22Rv1 (cell line): ENCODE data around the gene SALL2.
"Not testable (repeated sequence)": the region's sequence is repeated elsewhere in the genome, so short reads cannot be mapped to it uniquely, and the experiment has no call there.

Source experiments
- H3K27ac ChIP-seq: fragments of 450-650 bp; 2 replicates; pipeline ENCODE4 v1.5.1; 2017
- ZFX ChIP-seq: fragments of 450-650 bp; IDR thresholded peaks from 2 replicates; pipeline ENCODE4 v1.6.1; 2017; ENCODE audit warnings: antibody characterized with exemption, borderline replicate concordance
- TF ChIP-seq, protein P1 (sequence below): fragments of 450-650 bp; IDR thresholded peaks from 2 replicates; pipeline ENCODE4 v1.5.1; 2017; ENCODE audit warnings: mild to moderate bottlenecking

SALL2 gene

DNA sequence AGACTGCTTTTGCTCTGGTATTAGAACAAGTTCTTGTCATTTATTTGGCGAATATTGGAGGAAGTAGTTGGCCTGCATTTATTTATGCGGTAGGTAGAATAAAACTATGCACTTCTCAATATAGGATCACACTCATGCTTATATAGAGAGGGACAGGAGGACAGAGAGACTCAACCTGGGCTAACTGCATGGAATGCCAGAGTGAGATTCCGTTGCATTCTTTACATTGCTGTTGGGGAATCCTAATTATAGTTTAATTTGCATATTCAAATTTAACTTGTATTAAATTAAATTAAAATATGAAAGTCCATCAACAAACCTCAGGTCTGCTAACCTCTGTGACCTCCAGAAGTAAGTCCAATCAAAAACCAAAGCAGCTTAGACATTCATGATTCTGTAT lies 27.1 kb upstream of the SALL2 start:
- no peak overlapping the region for H3K27ac ChIP-seq
- TF ChIP-seq ZFX: no peak
- TF ChIP-seq, protein P1, sequence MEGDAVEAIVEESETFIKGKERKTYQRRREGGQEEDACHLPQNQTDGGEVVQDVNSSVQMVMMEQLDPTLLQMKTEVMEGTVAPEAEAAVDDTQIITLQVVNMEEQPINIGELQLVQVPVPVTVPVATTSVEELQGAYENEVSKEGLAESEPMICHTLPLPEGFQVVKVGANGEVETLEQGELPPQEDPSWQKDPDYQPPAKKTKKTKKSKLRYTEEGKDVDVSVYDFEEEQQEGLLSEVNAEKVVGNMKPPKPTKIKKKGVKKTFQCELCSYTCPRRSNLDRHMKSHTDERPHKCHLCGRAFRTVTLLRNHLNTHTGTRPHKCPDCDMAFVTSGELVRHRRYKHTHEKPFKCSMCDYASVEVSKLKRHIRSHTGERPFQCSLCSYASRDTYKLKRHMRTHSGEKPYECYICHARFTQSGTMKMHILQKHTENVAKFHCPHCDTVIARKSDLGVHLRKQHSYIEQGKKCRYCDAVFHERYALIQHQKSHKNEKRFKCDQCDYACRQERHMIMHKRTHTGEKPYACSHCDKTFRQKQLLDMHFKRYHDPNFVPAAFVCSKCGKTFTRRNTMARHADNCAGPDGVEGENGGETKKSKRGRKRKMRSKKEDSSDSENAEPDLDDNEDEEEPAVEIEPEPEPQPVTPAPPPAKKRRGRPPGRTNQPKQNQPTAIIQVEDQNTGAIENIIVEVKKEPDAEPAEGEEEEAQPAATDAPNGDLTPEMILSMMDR: no peak

DNA sequence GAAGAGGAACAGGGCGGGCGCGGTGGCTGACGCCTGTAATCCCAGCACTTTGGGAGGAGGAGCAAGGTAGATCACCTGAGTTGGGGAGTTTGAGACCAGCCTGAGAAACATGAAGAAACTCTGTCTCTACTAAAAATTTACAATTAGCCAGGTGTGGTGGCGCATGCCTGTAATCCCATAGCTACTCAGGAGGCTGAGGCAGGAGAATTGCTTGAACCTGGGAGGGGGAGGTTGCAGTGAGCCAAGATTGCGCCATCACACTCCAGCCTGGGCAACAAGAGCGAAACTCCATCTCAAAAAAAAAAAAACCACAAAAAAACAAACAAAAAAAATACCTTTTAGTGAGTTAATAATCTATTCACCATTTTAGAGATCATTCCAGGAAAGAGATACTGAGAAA lies 18.4 kb upstream of the SALL2 start:
- not testable (repeated sequence) for H3K27ac ChIP-seq

DNA sequence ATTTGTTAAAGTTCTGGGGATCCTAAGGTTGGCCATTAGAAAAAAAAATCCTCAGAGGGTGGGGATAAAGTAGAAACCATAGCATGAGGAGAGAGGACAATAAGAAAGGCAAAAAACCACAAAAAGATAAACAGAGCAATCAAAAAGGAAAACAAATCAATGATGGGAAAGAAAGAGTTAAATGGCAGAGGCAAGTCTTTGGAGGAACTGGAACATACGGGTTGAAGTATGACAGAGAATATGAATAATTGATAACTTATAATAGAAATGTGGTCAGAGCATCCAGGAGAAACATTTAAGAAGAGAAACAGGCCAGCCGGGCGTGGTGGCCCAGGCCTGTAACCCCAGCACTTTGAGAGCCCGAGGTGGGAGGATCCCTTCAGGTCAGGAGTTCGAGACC lies 17.8 kb upstream of the SALL2 start:
- TF ChIP-seq ZFX: no peak
- TF ChIP-seq, protein P1: no peak
- H3K27ac ChIP-seq: no peak overlapping the region

DNA sequence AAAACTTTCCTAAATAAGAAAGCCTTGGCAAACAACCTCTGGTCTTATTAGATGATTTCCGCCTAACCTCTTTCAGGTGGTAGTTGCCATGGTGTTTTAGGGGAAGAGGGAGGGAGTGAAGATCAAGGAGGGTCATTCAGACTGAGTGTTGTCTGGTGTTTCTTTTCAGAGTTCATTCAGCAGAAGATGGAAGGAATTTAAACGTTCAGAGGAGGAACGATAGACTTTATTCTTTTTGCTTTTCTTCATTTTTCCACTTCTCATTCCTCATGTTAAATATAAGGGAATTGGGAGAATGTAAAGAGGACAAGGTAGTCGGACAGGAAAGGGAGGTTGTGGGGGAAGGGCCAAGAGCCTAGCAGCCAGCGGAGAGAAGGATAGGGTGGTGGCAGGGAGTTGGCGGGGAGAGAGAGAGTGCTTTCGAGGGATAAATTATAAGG lies 17.4 kb upstream of the SALL2 start:
- no peak overlapping the region for H3K27ac ChIP-seq
- TF ChIP-seq, protein P1: no peak
- TF ChIP-seq ZFX: no peak

DNA sequence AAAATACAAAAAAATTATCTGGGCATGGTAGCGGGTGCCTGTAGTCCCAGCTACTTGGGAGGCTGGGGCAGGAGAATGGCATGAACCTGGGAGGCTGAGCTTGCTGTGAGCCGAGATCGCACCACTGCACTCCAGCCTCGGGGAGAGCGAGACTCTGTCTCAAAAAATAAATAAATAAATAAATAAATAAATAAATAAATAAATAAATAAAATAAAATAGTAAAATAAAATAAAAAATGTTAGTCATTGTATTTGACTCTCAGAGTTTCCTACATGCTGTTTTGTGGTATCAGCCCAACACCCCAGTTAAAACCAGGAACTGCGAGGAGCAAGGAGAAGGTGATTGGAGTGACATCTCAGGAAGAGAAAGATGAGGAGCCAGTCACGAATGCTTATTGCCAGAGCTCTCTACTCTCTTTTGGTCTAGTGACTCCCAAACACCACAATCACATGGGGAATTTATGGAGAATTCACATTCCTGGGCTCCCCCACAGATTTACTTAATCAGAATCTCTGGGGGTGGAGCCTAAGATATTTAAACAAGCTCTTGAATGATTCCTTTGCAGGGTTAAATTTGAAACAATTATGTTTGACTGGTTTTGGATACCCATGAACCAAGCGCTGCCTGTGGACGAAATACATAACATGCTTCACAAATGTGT lies 15.4 kb upstream of the SALL2 start:
- H3K27ac ChIP-seq: no peak overlapping the region
- TF ChIP-seq ZFX: no peak
- TF ChIP-seq, protein P1: no peak

DNA sequence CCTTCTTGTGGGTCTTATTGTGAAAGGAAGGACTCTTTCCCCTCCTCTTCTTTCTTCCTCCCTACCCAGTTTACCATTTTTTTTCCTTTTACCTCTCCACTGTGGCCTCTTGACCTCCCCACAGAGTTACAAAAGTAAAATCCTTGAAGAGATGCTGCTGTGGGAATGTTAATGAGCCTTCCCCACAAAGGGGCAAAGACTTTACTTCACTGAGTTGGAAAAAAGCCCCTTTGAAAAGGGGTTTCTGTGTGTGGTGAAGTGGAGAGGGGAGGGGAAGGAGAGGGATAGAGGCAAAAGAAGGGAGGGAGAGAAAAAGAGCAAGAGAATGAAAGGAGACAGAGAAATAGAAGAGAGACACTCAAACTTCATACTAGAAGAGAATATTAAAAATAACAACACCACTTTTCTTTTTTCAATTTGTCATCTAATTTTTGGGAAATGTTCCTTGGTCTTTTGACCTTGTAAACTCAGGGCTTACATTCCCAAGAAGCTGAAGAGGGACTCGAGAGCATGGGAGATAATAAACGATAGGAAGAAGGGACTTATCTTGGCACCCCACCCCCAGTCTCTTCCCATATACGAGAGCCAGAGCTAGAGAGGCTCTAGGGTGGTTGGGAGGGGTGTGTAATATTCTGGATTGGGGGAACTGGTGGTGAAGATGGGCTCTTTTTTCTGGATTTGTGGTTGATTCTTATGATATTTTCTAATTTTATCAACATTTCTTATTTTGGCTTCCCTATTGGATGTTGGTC lies 13.2 kb upstream of the SALL2 start:
- no peak overlapping the region for H3K27ac ChIP-seq
- TF ChIP-seq, protein P1: no peak

DNA sequence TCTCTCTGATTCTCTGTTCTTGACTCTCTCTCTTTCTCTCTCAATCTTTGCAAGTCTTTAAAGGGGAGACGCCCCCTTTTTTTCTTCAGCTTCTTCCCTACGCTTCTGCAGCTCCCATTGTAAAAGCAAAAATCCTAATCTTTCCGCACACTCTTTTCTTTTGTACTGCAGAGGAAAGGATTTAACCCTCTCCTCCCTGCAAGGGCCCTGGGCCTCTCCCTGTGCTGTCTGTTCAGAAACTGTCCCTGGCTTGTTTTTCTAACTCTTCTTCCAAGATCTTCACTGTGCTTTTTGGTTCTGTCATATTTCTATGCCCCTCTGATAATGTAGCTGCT lies 10.9 kb upstream of the SALL2 start:
- TF ChIP-seq ZFX: no peak
- TF ChIP-seq, protein P1: no peak
- H3K27ac ChIP-seq: no peak overlapping the region
